Chondrocyte (in vitro differentiated cells): Measurements from ENCODE around the gene SLC22A4. TPM values are rescaled to one million over a fixed set of nuclear protein-coding genes. Genes with fewer than 3 reads are reported as not detected.

Experiments used
- DNase-seq: peaks from one replicate; pipeline ENCODE4 v3.0.0; 2021; ENCODE audit warnings: mixed read lengths, low spot score
- H3K27ac Mint-ChIP-seq: one replicate; pipeline ENCODE4 v1.8.0; 2021; ENCODE audit warnings: mild to moderate bottlenecking, moderate library complexity, mixed read lengths; ENCODE audit not compliant: unreplicated experiment
- H3K27me3 Mint-ChIP-seq: 2 replicates; pipeline ENCODE4 v1.8.0; 2021; ENCODE audit warnings: low read depth, mixed read lengths
- H3K36me3 Mint-ChIP-seq: 2 replicates; pipeline ENCODE4 v1.8.0; 2021; ENCODE audit warnings: low read depth, mixed read lengths
- H3K4me1 Mint-ChIP-seq: 2 replicates; pipeline ENCODE4 v1.8.0; 2021; ENCODE audit warnings: low read depth, mild to moderate bottlenecking, mixed read lengths
- H3K4me3 Mint-ChIP-seq: one replicate; pipeline ENCODE4 v1.8.0; 2021; ENCODE audit warnings: mild to moderate bottlenecking, moderate library complexity, mixed read lengths; ENCODE audit not compliant: unreplicated experiment
- H3K9me3 Mint-ChIP-seq: 2 replicates; pipeline ENCODE4 v1.8.0; 2021; ENCODE audit warnings: low read depth, mixed read lengths
- CTCF ChIP-seq: fragments of 200-600 bp; sonication (generic); IDR thresholded peaks from 2 replicates; pipeline ENCODE4 v1.5.0; 2021; ENCODE audit warnings: antibody characterized with exemption, mild to moderate bottlenecking, moderate library complexity
- total RNA-seq: library from RNA; stranded (reverse); gene quantifications from 3 replicates; pipeline ENCODE4 v1.2.1, GENCODE V29; 2021

Gene SLC22A4
- total RNA-seq, 1 donor from 2014 or later, result 4.2 TPM

DNA sequence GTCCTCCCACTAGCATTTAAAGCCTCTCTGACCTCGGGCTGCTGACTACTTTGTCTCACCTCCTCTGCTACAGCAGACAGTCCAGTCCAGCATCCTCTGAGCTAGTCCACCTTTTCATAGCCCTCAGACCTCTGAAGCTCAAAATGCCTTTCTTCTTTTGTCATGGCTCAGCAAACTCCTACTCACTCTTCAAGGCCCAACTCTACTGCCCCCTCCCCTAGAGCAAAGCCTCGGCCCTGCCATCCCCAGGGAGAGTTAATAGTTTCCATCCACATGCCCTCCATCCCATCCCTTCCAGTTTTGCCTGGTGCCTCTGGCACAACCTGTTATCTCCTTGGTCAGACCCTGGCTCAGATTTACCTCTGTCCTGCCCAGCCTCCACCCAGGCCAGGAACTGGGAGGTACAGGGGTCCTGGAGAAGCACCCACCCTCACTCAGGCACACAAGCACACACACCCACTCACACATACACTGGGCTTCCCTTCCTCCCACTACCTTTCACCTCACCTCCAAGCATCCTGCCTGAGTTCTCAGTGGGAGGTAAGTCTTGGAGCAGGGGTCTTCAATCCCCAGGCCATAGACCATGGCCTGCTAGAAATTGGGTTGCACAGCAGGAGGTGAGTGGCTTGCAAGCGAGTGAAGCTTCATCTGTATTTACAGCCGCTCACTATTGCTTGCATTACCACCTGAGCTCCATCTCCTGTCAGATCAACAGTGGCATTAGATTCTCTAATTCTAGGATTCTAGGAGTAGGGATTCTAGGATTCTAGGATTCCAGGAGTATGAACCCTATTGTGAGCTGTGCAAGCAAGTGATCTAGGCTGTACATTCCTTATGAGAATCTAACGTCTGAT is 18.6 kb upstream of the SLC22A4 start:
- Mint-ChIP-seq H3K36me3 (peaks cover 18% of the 10 kb centered on the region), H3K4me3 (no peak overlapping the region), H3K9me3 (no peaks in the 10 kb centered on the region), H3K27ac (no peak overlapping the region), H3K27me3 (peaks cover 2% of the 10 kb centered on the region), H3K4me1 (peaks cover 3% of the 10 kb centered on the region)
- no peak for TF ChIP-seq CTCF
- DNase-seq, result no peak

DNA sequence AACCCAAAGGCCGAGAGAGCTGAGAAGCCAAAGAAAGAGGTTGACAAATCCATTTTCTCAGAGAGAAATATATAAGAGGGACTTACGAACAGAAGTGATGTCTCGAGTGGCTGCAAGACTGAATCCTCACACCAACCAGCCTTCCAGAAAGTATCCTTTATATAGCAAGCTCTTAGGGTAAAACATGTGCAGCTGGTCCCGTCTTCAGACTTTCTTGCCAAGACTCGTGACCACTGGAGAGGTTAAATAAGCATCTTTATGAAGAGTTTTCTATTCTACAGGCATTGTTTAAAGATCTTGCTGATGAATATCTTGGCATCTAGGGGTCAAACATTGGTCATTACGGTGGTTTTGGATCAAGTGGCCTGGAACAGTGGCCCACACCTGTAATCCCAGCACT is 16.9 kb upstream of the SLC22A4 start:
- no peak for TF ChIP-seq CTCF
- no peak overlapping the region for H3K27ac Mint-ChIP-seq
- DNase-seq, result no peak
- H3K36me3 Mint-ChIP-seq, result peaks cover 12% of the 10 kb centered on the region
- no peaks in the 10 kb centered on the region for H3K9me3 Mint-ChIP-seq
- no peak overlapping the region for H3K4me3 Mint-ChIP-seq
- peaks cover 6% of the 10 kb centered on the region for H3K27me3 Mint-ChIP-seq
- H3K4me1 Mint-ChIP-seq, result peaks cover 3% of the 10 kb centered on the region

- Mint-ChIP-seq H3K9me3 (no peaks in the 10 kb centered on the region), H3K27ac (no peak overlapping the region), H3K4me3 (no peak overlapping the region), H3K36me3 (peaks cover 7% of the 10 kb centered on the region), H3K4me1 (no peaks in the 10 kb centered on the region), H3K27me3 (peaks cover 6% of the 10 kb centered on the region)
- no peak for TF ChIP-seq CTCF
- DNase-seq, result no peak
Observed at GRCh38 chr5:132277971-132278853, 16.0 kb upstream of the SLC22A4 start.

- H3K27ac Mint-ChIP-seq, result no peak overlapping the region
- no peaks in the 10 kb centered on the region for H3K9me3 Mint-ChIP-seq
- H3K27me3 Mint-ChIP-seq, result peaks cover 6% of the 10 kb centered on the region
- H3K36me3 Mint-ChIP-seq, result peaks cover 3% of the 10 kb centered on the region
- TF ChIP-seq CTCF, result no peak
- no peaks in the 10 kb centered on the region for H3K4me1 Mint-ChIP-seq
- H3K4me3 Mint-ChIP-seq, result no peak overlapping the region
- no peak for DNase-seq
Observed at GRCh38 chr5:132279801-132280200, 14.4 kb upstream of the SLC22A4 start.
